NB4 (cell line): Measurements from ENCODE around the gene ACSM6.

Experiments used
- POLR2A ChIP-seq: IDR thresholded peaks from 2 replicates; pipeline ENCODE4 v1.6.1; 2011; ENCODE audit warnings: mild to moderate bottlenecking; ENCODE audit not compliant: insufficient read length; ENCODE audit errors: extremely low read depth
- TF ChIP-seq, protein P1 (sequence below): IDR thresholded peaks from one replicate; pipeline ENCODE4 v1.5.1; 2012; ENCODE audit warnings: low read depth, low read length
- TF ChIP-seq, protein P2 (sequence below): IDR thresholded peaks from 2 replicates; pipeline ENCODE4 v1.6.1; 2011; ENCODE audit warnings: low read depth, low read length

DNA sequence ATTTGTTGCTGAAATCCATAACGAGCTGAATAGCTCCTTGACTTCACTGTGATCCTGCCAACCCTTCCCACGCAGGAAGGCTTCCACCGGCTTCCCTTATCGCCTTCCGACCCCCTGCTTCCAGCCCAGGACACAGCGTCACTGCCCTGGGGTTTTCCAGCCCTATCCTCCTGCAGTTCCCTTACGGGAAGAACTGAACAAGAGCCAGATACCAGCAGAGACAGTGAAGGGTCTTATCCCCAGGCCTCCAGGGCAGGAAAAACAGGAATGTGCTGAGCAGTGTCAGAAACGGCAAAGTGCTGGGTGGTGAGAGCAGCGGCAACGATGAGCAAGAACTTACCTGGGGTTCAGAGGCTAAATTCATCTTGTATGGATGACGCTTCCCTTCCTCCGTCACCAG is 74.4 kb downstream of the ACSM6 start:
- TF ChIP-seq, protein P1, sequence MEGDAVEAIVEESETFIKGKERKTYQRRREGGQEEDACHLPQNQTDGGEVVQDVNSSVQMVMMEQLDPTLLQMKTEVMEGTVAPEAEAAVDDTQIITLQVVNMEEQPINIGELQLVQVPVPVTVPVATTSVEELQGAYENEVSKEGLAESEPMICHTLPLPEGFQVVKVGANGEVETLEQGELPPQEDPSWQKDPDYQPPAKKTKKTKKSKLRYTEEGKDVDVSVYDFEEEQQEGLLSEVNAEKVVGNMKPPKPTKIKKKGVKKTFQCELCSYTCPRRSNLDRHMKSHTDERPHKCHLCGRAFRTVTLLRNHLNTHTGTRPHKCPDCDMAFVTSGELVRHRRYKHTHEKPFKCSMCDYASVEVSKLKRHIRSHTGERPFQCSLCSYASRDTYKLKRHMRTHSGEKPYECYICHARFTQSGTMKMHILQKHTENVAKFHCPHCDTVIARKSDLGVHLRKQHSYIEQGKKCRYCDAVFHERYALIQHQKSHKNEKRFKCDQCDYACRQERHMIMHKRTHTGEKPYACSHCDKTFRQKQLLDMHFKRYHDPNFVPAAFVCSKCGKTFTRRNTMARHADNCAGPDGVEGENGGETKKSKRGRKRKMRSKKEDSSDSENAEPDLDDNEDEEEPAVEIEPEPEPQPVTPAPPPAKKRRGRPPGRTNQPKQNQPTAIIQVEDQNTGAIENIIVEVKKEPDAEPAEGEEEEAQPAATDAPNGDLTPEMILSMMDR, result no peak
- TF ChIP-seq POLR2A, result no peak
- TF ChIP-seq, protein P2, sequence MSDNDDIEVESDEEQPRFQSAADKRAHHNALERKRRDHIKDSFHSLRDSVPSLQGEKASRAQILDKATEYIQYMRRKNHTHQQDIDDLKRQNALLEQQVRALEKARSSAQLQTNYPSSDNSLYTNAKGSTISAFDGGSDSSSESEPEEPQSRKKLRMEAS, result no peak
